DOHH2 (cell line): ENCODE measurements around the gene SERPINC1.

Experiments used
- H3F3A ChIP-seq: fragments of 200-600 bp; sonication (generic), shearing (Covaris generic); 2 replicates; pipeline ENCODE4 v1.6.0; 2016; ENCODE audit warnings: antibody characterized with exemption, mild to moderate bottlenecking; ENCODE audit not compliant: control insufficient read depth, insufficient read depth
- H3K27ac ChIP-seq: fragments of 200-600 bp; sonication (generic); 2 replicates; pipeline ENCODE4 v1.5.1; 2014; ENCODE audit warnings: low read depth, mild to moderate bottlenecking, low read length, moderate library complexity
- H3K27me3 ChIP-seq: fragments of 200-600 bp; sonication (generic); 2 replicates; pipeline ENCODE4 v1.6.1; 2014; ENCODE audit warnings: mild to moderate bottlenecking, low read length, mixed read lengths; ENCODE audit not compliant: control insufficient read depth
- H3K36me3 ChIP-seq: fragments of 200-600 bp; sonication (generic); 2 replicates; pipeline ENCODE4 v1.6.1; 2014; ENCODE audit warnings: mild to moderate bottlenecking, low read length, moderate library complexity, mixed read lengths; ENCODE audit not compliant: control insufficient read depth
- H3K4me1 ChIP-seq: fragments of 200-600 bp; sonication (generic); 2 replicates; pipeline ENCODE4 v1.6.1; 2014; ENCODE audit warnings: mild to moderate bottlenecking, low read length, mixed read lengths; ENCODE audit not compliant: control insufficient read depth
- H3K4me2 ChIP-seq: fragments of 200-600 bp; sonication (generic); 2 replicates; pipeline ENCODE4 v1.6.0; 2014; ENCODE audit warnings: mild to moderate bottlenecking, low read length, moderate library complexity
- H3K4me3 ChIP-seq: fragments of 200-600 bp; sonication (generic); 2 replicates; pipeline ENCODE4 v1.5.1; 2014; ENCODE audit warnings: mild to moderate bottlenecking, low read length, mixed read lengths
- H3K79me2 ChIP-seq: fragments of 200-600 bp; sonication (generic); 2 replicates; pipeline ENCODE4 v1.6.1; 2014; ENCODE audit warnings: mild to moderate bottlenecking, low read length, mixed read lengths; ENCODE audit not compliant: control insufficient read depth
- H3K9me2 ChIP-seq: fragments of 200-600 bp; sonication (generic); replicated peaks from 2 replicates; pipeline ENCODE4 v1.6.1; 2014; ENCODE audit warnings: mild to moderate bottlenecking, low read length, mixed read lengths; ENCODE audit not compliant: control insufficient read depth
- H3K9me3 ChIP-seq: fragments of 200-600 bp; sonication (generic); 2 replicates; pipeline ENCODE4 v1.6.1; 2014; ENCODE audit warnings: antibody characterized with exemption, low read length, mixed read lengths; ENCODE audit not compliant: control insufficient read depth, insufficient read depth
- H4K20me1 ChIP-seq: fragments of 200-600 bp; sonication (generic); 2 replicates; pipeline ENCODE4 v1.6.0; 2014; ENCODE audit warnings: low read depth, mild to moderate bottlenecking, antibody characterized with exemption, low read length, moderate library complexity; ENCODE audit not compliant: control insufficient read depth, insufficient read depth
- EZH2phosphoT487 ChIP-seq: fragments of 200-600 bp; sonication (generic); IDR thresholded peaks from 2 replicates; pipeline ENCODE4 v1.6.1; 2017; ENCODE audit warnings: borderline replicate concordance, mild to moderate bottlenecking, antibody characterized with exemption, low read length, moderate library complexity, mixed read lengths
- TF ChIP-seq, protein P1 (sequence below): fragments of 200-600 bp; sonication (generic); IDR thresholded peaks from one replicate; pipeline ENCODE4 v1.5.1; 2014; ENCODE audit warnings: antibody characterized with exemption, mild to moderate bottlenecking, low read depth, low read length; ENCODE audit not compliant: poor library complexity, severe bottlenecking

SERPINC1 gene

DNA sequence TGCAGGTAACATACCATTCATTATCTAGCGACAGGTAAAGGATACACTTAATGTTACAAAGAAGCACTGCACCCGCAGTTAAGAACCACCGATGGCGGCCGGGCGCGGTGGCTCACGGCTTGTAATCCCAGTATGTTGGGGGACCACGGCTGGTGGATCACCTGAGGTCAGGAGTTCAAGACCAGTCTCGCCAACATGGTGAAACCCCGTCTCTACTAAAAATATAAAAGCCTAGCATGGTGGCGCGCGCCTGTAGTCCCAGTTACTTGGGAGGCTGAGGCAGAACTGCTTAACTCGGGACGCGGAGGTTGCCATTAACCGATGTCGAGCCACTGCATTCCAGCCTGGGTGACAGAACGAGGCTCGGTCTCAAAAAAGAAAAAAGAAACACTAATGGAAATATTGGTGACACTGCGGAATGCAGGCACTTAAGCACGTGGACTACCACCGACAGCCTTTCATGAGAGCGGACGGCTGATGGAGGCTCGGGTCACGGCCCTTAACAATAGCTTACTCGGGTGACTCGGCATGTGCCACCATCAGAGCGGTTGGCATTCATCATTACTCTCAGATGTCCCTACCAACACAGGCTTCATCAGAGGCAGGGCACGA, 49.9 kb downstream of the SERPINC1 start:
- H3K4me3 ChIP-seq = peak overlapping the region; percentile 96
- H3K9me3 ChIP-seq = no peaks in the 10 kb centered on the region
- H3K27ac ChIP-seq = peak overlapping the region; percentile 94
- H3K79me2 ChIP-seq = peaks cover 59% of the 10 kb centered on the region
- H4K20me1 ChIP-seq = peaks cover 31% of the 10 kb centered on the region; the same call in 1 of the 2 replicates
- no peaks in the 10 kb centered on the region for H3K9me2 ChIP-seq
- peaks cover 60% of the 10 kb centered on the region for H3F3A ChIP-seq
- TF ChIP-seq, protein P1, sequence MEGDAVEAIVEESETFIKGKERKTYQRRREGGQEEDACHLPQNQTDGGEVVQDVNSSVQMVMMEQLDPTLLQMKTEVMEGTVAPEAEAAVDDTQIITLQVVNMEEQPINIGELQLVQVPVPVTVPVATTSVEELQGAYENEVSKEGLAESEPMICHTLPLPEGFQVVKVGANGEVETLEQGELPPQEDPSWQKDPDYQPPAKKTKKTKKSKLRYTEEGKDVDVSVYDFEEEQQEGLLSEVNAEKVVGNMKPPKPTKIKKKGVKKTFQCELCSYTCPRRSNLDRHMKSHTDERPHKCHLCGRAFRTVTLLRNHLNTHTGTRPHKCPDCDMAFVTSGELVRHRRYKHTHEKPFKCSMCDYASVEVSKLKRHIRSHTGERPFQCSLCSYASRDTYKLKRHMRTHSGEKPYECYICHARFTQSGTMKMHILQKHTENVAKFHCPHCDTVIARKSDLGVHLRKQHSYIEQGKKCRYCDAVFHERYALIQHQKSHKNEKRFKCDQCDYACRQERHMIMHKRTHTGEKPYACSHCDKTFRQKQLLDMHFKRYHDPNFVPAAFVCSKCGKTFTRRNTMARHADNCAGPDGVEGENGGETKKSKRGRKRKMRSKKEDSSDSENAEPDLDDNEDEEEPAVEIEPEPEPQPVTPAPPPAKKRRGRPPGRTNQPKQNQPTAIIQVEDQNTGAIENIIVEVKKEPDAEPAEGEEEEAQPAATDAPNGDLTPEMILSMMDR = no peak
- TF ChIP-seq EZH2phosphoT487 = no peak
- H3K4me2 ChIP-seq = peak overlapping the region; percentile 70
- no peaks in the 10 kb centered on the region for H3K27me3 ChIP-seq
- H3K4me1 ChIP-seq = peaks cover 72% of the 10 kb centered on the region
- peaks cover 73% of the 10 kb centered on the region for H3K36me3 ChIP-seq

DNA sequence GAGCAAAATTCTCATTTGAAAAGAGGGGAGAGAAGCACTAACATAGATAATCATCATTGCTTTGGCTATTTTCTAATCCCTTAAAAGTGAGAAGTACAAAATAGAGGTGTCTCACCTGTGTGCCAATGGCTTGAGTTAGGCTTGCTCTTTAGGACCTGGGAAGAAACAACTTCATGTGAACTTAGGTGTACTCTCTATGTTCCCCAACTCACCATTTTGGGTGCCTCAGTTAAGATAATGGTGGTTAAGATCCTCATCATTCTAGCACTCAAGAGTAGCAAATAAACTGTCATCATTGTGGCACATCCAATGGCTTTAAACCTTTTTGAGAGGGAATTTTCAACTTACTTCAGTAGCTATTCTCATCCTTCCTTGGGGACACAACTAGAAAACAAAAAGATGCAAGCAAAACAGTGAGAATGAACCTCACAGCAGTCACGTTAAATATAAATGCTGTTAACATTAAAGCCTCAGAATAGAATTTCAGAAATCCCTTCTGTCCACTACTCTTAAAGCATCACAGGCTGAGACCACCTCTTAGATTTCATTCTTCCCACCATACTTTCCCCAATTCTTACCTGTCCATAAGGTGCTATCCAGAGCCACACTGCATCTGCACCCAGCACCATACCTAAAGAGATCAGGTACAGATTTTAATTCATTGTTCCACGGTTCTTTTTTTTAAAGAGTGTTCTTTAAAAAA, 50.6 kb downstream of the SERPINC1 start:
- Histone ChIP-seq H3F3A (peaks cover 66% of the 10 kb centered on the region), H3K9me3 (no peaks in the 10 kb centered on the region), H4K20me1 (peaks cover 31% of the 10 kb centered on the region; the same call in 1 of the 2 replicates), H3K4me3 (peak overlapping the region; percentile 96), H3K4me2 (peak overlapping the region; percentile 70), H3K36me3 (peaks cover 78% of the 10 kb centered on the region), H3K9me2 (no peaks in the 10 kb centered on the region), H3K27me3 (no peaks in the 10 kb centered on the region), H3K27ac (peak overlapping the region; percentile 94), H3K4me1 (peaks cover 71% of the 10 kb centered on the region), H3K79me2 (peaks cover 58% of the 10 kb centered on the region)
- TF ChIP-seq EZH2phosphoT487 = no peak
- TF ChIP-seq, protein P1 = no peak

DNA sequence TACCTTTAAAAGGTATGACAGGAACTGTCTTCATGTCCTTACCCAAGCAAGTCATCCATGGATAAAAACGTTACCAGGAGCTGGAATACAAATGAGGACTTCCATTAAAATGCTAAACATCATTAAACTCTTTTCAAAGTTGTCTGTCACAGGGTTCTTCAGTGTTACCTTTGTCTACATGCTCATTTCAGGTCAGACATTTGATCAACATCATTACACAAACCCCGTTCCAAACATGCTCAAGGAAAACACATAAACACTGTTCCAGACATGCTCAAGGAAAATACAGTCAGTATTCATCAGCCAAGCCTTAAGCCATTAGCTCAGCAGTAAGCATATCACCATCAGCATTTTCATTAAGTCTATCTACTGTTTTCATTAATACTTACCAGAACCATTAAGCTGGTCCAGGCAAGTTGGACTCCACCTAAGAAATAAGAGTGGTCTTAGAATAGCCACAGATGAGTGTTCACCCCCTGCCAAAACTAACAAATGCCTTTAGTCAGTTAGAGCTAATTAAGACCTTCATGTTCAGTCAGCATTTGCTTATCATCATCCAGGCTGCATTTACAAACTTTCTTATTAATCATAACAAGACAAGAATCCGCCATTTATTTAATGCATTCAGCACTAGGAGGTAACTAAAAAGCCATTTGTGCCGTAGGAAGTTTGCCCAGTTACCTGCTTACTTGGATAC, 51.5 kb downstream of the SERPINC1 start:
- Histone ChIP-seq H4K20me1 (peaks cover 31% of the 10 kb centered on the region; the same call in 1 of the 2 replicates), H3K27ac (peak overlapping the region; percentile 94), H3K36me3 (peaks cover 74% of the 10 kb centered on the region), H3K4me3 (peak overlapping the region; percentile 96), H3K9me2 (no peaks in the 10 kb centered on the region), H3K79me2 (peaks cover 50% of the 10 kb centered on the region), H3F3A (peaks cover 76% of the 10 kb centered on the region), H3K27me3 (no peaks in the 10 kb centered on the region), H3K4me2 (peak overlapping the region; percentile 70), H3K4me1 (peaks cover 61% of the 10 kb centered on the region), H3K9me3 (no peaks in the 10 kb centered on the region)
- TF ChIP-seq, protein P1 = no peak
- TF ChIP-seq EZH2phosphoT487 = no peak
